ENCODE data around the gene TMEM255A.
"Not testable (repeated sequence)": the region's sequence is repeated elsewhere in the genome, so short reads cannot be mapped to it uniquely, and the experiment has no call there.

The TMEM255A gene

GRCh38 chrX:120310861-120311726 lies at the start of gene TMEM255A:
TSS of gene TMEM255A (minus strand) at chrX:120311461. CDS start at chrX:120311309, 152 bp downstream.
- peak; percentile 76 for DNase-seq

- DNase-seq = peak; percentile 97
These were observed 47.6 kb upstream of the TMEM255A start for GRCh38 chrX:120358737-120359456.

- DNase-seq = no peak
These were observed 45.9 kb upstream of the TMEM255A start for GRCh38 chrX:120357186-120357585.

GRCh38 chrX:120356084-120356483 lies 44.8 kb upstream of the TMEM255A start:
- no peak for DNase-seq

GRCh38 chrX:120350450-120351138 lies 39.3 kb upstream of the TMEM255A start:
- DNase-seq = no peak

- not testable (repeated sequence) for DNase-seq
These were observed 33.3 kb upstream of the TMEM255A start for GRCh38 chrX:120344566-120344965.

- DNase-seq = no peak
These were observed 25.6 kb upstream of the TMEM255A start for GRCh38 chrX:120336899-120337298.

GRCh38 chrX:120335289-120335688 lies 24.0 kb upstream of the TMEM255A start:
- no peak for DNase-seq

GRCh38 chrX:120334603-120335002 lies 23.3 kb upstream of the TMEM255A start:
- no peak for DNase-seq

GRCh38 chrX:120334151-120334550 lies 22.9 kb upstream of the TMEM255A start:
- no peak for DNase-seq

- no peak for DNase-seq
These were observed 21.1 kb upstream of the TMEM255A start for GRCh38 chrX:120332394-120332793.

GRCh38 chrX:120331116-120331515 lies 19.9 kb upstream of the TMEM255A start:
- no peak for DNase-seq

GRCh38 chrX:120321520-120322281 lies 10.4 kb upstream of the TMEM255A start:
- peak; percentile 40 for DNase-seq

GRCh38 chrX:120318411-120318810 lies 7.2 kb upstream of the TMEM255A start:
- DNase-seq = no peak

- no peak for DNase-seq
These were observed 5.5 kb upstream of the TMEM255A start for GRCh38 chrX:120316587-120317283.

- no peak for DNase-seq
These were observed 4.5 kb upstream of the TMEM255A start for GRCh38 chrX:120315776-120316175.

- DNase-seq = peak; percentile 68
These were observed 434 bp upstream of the TMEM255A start for GRCh38 chrX:120311727-120312063.

GRCh38 chrX:120309873-120310705 lies 1.2 kb downstream of the TMEM255A start:
- DNase-seq = peak; percentile 2

GRCh38 chrX:120308959-120309872 lies 2.0 kb downstream of the TMEM255A start:
- peak; percentile 83 for DNase-seq

GRCh38 chrX:120308558-120308957 lies 2.7 kb downstream of the TMEM255A start:
- peak; percentile 45 for DNase-seq

Measured in NCI-H1436 treated with DMSO at 0.1 percent for 48 hours (cell line).